Measurements from ENCODE around the gene TOMM40.

- no peak for TF ChIP-seq POLR2A (IDR thresholded peaks at IDR 0.05)
- TF ChIP-seq CTCF (IDR thresholded peaks at IDR 0.05 in 8 of 11, conservative IDR thresholded peaks at IDR 0.05 in 3 of 11): no peak
Observed at GRCh38 chr19:44867578-44867977, 23.5 kb upstream of the TOMM40 start.

All from spleen (tissue), 7 donors.